Suprapubic skin (tissue), 4 donors: ENCODE results near the gene CHST7.

Experiments
- EP300 ChIP-seq: sonication (generic); formaldehyde crosslinking; IDR thresholded peaks from one replicate; pipeline ENCODE4 v1.6.1; 2017; ENCODE audit warnings: antibody characterized with exemption
- POLR2A ChIP-seq, 2 donors: fragments of 450-650 bp; IDR thresholded peaks; one replicate each; pipeline ENCODE4 v1.6.1; 2017; ENCODE audit warnings: antibody characterized with exemption in 2 of 2, mild to moderate bottlenecking in 2 of 2, moderate library complexity in 2 of 2
- POLR2AphosphoS5 ChIP-seq, 3 donors: sonication (generic); formaldehyde crosslinking; IDR thresholded peaks; one replicate each; pipeline ENCODE4 v1.6.1; 2017; ENCODE audit warnings: antibody characterized with exemption in 3 of 3
- TF ChIP-seq, protein P1 (sequence below), 2 donors: fragments of 200-600 bp in 1 of 2; fragments of 450-650 bp in 1 of 2; sonication (generic) in 1 of 2; IDR thresholded peaks; one replicate each; pipeline ENCODE4 v1.5.1; 2016 to 2019; ENCODE audit warnings: antibody characterized with exemption in 2 of 2, mild to moderate bottlenecking in 1 of 2, moderate library complexity in 1 of 2

- TF ChIP-seq, protein P1, sequence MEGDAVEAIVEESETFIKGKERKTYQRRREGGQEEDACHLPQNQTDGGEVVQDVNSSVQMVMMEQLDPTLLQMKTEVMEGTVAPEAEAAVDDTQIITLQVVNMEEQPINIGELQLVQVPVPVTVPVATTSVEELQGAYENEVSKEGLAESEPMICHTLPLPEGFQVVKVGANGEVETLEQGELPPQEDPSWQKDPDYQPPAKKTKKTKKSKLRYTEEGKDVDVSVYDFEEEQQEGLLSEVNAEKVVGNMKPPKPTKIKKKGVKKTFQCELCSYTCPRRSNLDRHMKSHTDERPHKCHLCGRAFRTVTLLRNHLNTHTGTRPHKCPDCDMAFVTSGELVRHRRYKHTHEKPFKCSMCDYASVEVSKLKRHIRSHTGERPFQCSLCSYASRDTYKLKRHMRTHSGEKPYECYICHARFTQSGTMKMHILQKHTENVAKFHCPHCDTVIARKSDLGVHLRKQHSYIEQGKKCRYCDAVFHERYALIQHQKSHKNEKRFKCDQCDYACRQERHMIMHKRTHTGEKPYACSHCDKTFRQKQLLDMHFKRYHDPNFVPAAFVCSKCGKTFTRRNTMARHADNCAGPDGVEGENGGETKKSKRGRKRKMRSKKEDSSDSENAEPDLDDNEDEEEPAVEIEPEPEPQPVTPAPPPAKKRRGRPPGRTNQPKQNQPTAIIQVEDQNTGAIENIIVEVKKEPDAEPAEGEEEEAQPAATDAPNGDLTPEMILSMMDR (IDR thresholded peaks at IDR 0.05), result no peak
- no peak for TF ChIP-seq POLR2A (IDR thresholded peaks at IDR 0.05)
- no peak for TF ChIP-seq EP300
- TF ChIP-seq POLR2AphosphoS5 (IDR thresholded peaks at IDR 0.05), result no peak
Measured at GRCh38 chrX:46579250-46579649, 5.7 kb downstream of the CHST7 start.
